Naive B cell (primary cell): Measurements from ENCODE around the gene FRMD4A. TPM values are rescaled to one million over a fixed set of nuclear protein-coding genes. Genes with fewer than 3 reads are reported as not detected.
"Not testable (repeated sequence)": the region's sequence is repeated elsewhere in the genome, so short reads cannot be mapped to it uniquely, and the experiment has no call there.

ENCODE experiments used
- ATAC-seq, 2 donors: fragments of 150-1000 bp; cut with Tn5 transposase; 2 replicates each; pipeline ENCODE4 v1.10.0; 2021; ENCODE audit warnings: low read depth in 2 of 2, mild to moderate bottlenecking in 2 of 2, moderate library complexity in 2 of 2
- DNase-seq: peaks from one replicate; pipeline ENCODE4 v3.0.0; 2022
- H3K27ac Mint-ChIP-seq, 6 donors: one replicate each; pipeline ENCODE4 v1.8.0; 2020 to 2022; ENCODE audit warnings: mild to moderate bottlenecking in 6 of 6, mixed read lengths in 6 of 6, moderate library complexity in 5 of 6, inconsistent platforms in 2 of 6
- H3K27me3 Mint-ChIP-seq, 3 donors: one replicate each; pipeline ENCODE4 v1.8.0; 2021 to 2022; ENCODE audit warnings: mixed read lengths in 3 of 3, mild to moderate bottlenecking in 1 of 3
- H3K36me3 Mint-ChIP-seq, 2 donors: one replicate each; pipeline ENCODE4 v1.8.0; 2020 to 2022; ENCODE audit warnings: mixed read lengths in 2 of 2, inconsistent platforms in 1 of 2, mild to moderate bottlenecking in 1 of 2
- H3K4me1 Mint-ChIP-seq, 3 donors: one replicate each; pipeline ENCODE4 v1.8.0; 2020 to 2022; ENCODE audit warnings: mixed read lengths in 3 of 3, inconsistent platforms in 1 of 3, mild to moderate bottlenecking in 1 of 3, moderate library complexity in 1 of 3
- H3K4me3 Mint-ChIP-seq, 8 donors: one replicate each; pipeline ENCODE4 v1.8.0; 2020 to 2022; ENCODE audit warnings: mild to moderate bottlenecking in 8 of 8, mixed read lengths in 8 of 8, moderate library complexity in 8 of 8, inconsistent platforms in 2 of 8
- H3K9me3 Mint-ChIP-seq, 7 donors: one replicate each; pipeline ENCODE4 v1.8.0; 2020 to 2022; ENCODE audit warnings: mixed read lengths in 7 of 7, mild to moderate bottlenecking in 5 of 7, inconsistent platforms in 2 of 7, moderate library complexity in 1 of 7
- polyA plus RNA-seq, 6 donors: library from polyadenylated mRNA; unstranded; fragments of 300-500 nt; fragmentation: Illumina TruSeq; gene quantifications; one replicate each; pipeline ENCODE4 v1.2.3, GENCODE V29; 2021; ENCODE audit warnings: low read depth in 6 of 6

The FRMD4A gene
- polyA plus RNA-seq, 6 donors from 2014 or later = 0.09 to 0.20 (median 0.10) TPM; not detected in 3

GRCh38 chr10:13944823-13945222 lies 385.9 kb downstream of the FRMD4A start:
- no peak for ATAC-seq
- H3K27ac Mint-ChIP-seq = no peak overlapping the region
- peak overlapping the region in 1 of 8 donors; percentile 58 for H3K4me3 Mint-ChIP-seq
- peaks cover 9 to 24% (median 17%) of the 10 kb centered on the region in 3 donors for H3K27me3 Mint-ChIP-seq
- H3K36me3 Mint-ChIP-seq = peaks cover 0 to 7% of the 10 kb centered on the region in 2 donors
- H3K4me1 Mint-ChIP-seq = no peaks in the 10 kb centered on the region
- no peak for DNase-seq
- H3K9me3 Mint-ChIP-seq = peaks cover 0 to 10% (median 2%) of the 10 kb centered on the region in 7 donors

GRCh38 chr10:13943735-13944398 lies 386.9 kb downstream of the FRMD4A start:
- ATAC-seq (no peak), DNase-seq (no peak)
- peaks cover 9 to 26% (median 19%) of the 10 kb centered on the region in 3 donors for H3K27me3 Mint-ChIP-seq
- H3K9me3 Mint-ChIP-seq = peaks cover 0 to 10% (median 2%) of the 10 kb centered on the region in 7 donors
- H3K36me3 Mint-ChIP-seq = peaks cover 0 to 7% of the 10 kb centered on the region in 2 donors
- H3K27ac Mint-ChIP-seq = no peak overlapping the region
- peak overlapping the region in 1 of 8 donors; percentile 29 for H3K4me3 Mint-ChIP-seq
- H3K4me1 Mint-ChIP-seq = no peaks in the 10 kb centered on the region

- peaks cover 0 to 7% of the 10 kb centered on the region in 2 donors for H3K36me3 Mint-ChIP-seq
- H3K4me3 Mint-ChIP-seq = no peak overlapping the region
- peaks cover 4 to 34% (median 23%) of the 10 kb centered on the region in 3 donors for H3K27me3 Mint-ChIP-seq
- peaks cover 0 to 10% (median 2%) of the 10 kb centered on the region in 7 donors for H3K9me3 Mint-ChIP-seq
- H3K4me1 Mint-ChIP-seq = no peaks in the 10 kb centered on the region
- ATAC-seq (no peak), DNase-seq (no peak)
- H3K27ac Mint-ChIP-seq = no peak overlapping the region
Measured at GRCh38 chr10:13942035-13942434, 388.7 kb downstream of the FRMD4A start.

GRCh38 chr10:13939391-13939790 lies 391.3 kb downstream of the FRMD4A start:
- Mint-ChIP-seq H3K4me1 (no peaks in the 10 kb centered on the region), H3K9me3 (peaks cover 0 to 20% (median 2%) of the 10 kb centered on the region in 7 donors), H3K36me3 (peaks cover 7% of the 10 kb centered on the region in 2 donors), H3K4me3 (no peak overlapping the region), H3K27me3 (peaks cover 12 to 45% (median 34%) of the 10 kb centered on the region in 3 donors), H3K27ac (no peak overlapping the region)
- DNase-seq (no peak), ATAC-seq (no peak)

- Mint-ChIP-seq H3K36me3 (peaks cover 7% of the 10 kb centered on the region in 2 donors), H3K4me3 (no peak overlapping the region), H3K9me3 (peaks cover 0 to 20% (median 2%) of the 10 kb centered on the region in 7 donors), H3K27ac (no peak overlapping the region), H3K27me3 (peaks cover 13 to 45% (median 34%) of the 10 kb centered on the region in 3 donors), H3K4me1 (no peaks in the 10 kb centered on the region)
- DNase-seq = no peak
- no peak for ATAC-seq
Measured at GRCh38 chr10:13938950-13939349, 391.8 kb downstream of the FRMD4A start.

GRCh38 chr10:13936826-13937225 lies 393.9 kb downstream of the FRMD4A start:
- DNase-seq (no peak), ATAC-seq (no peak)
- Mint-ChIP-seq H3K27me3 (peaks cover 28 to 42% (median 34%) of the 10 kb centered on the region in 3 donors), H3K27ac (peak overlapping the region in 1 of 6 donors; percentile 59), H3K4me1 (no peaks in the 10 kb centered on the region), H3K9me3 (peaks cover 0 to 20% (median 2%) of the 10 kb centered on the region in 7 donors), H3K36me3 (peaks cover 7% of the 10 kb centered on the region in 2 donors), H3K4me3 (no peak overlapping the region)

GRCh38 chr10:13930120-13930519 lies 400.6 kb downstream of the FRMD4A start:
- ATAC-seq (no peak), DNase-seq (no peak)
- no peak overlapping the region for H3K4me3 Mint-ChIP-seq
- peaks cover 7 to 13% (median 9%) of the 10 kb centered on the region in 3 donors for H3K4me1 Mint-ChIP-seq
- no peak overlapping the region for H3K27ac Mint-ChIP-seq
- peaks cover 0 to 5% (median 0%) of the 10 kb centered on the region in 7 donors for H3K9me3 Mint-ChIP-seq
- H3K27me3 Mint-ChIP-seq = peaks cover 17 to 42% (median 32%) of the 10 kb centered on the region in 3 donors
- no peaks in the 10 kb centered on the region for H3K36me3 Mint-ChIP-seq

- Mint-ChIP-seq H3K27ac (no peak overlapping the region), H3K9me3 (peaks cover 0 to 2% (median 0%) of the 10 kb centered on the region in 7 donors), H3K4me3 (no peak overlapping the region), H3K4me1 (peaks cover 7 to 24% (median 12%) of the 10 kb centered on the region in 3 donors), H3K27me3 (peaks cover 17 to 47% (median 26%) of the 10 kb centered on the region in 3 donors), H3K36me3 (no peaks in the 10 kb centered on the region)
- no peak for ATAC-seq
- DNase-seq = no peak
Measured at GRCh38 chr10:13928451-13928850, 402.3 kb downstream of the FRMD4A start.

- ATAC-seq = no peak
- Mint-ChIP-seq H3K4me3 (peak overlapping the region in 4 of 8 donors; percentile 26 to 44 (median 40)), H3K27me3 (peaks cover 10 to 41% (median 25%) of the 10 kb centered on the region in 3 donors), H3K27ac (no peak overlapping the region), H3K4me1 (peaks cover 7 to 24% (median 12%) of the 10 kb centered on the region in 3 donors), H3K9me3 (no peaks in the 10 kb centered on the region), H3K36me3 (no peaks in the 10 kb centered on the region)
- no peak for DNase-seq
Measured at GRCh38 chr10:13925971-13926780, 404.5 kb downstream of the FRMD4A start.

- Mint-ChIP-seq H3K9me3 (no peaks in the 10 kb centered on the region), H3K4me3 (peak overlapping the region in 1 of 8 donors; percentile 19), H3K36me3 (no peaks in the 10 kb centered on the region), H3K27me3 (peaks cover 8 to 39% (median 16%) of the 10 kb centered on the region in 3 donors), H3K4me1 (peaks cover 7 to 30% (median 12%) of the 10 kb centered on the region in 3 donors), H3K27ac (peak overlapping the region in 2 of 6 donors; percentile 2 to 23)
- ATAC-seq = no peak
- no peak for DNase-seq
Measured at GRCh38 chr10:13924040-13924725, 406.5 kb downstream of the FRMD4A start.

- H3K4me1 Mint-ChIP-seq = peaks cover 7 to 30% (median 12%) of the 10 kb centered on the region in 3 donors
- ATAC-seq = no peak
- no peak overlapping the region for H3K27ac Mint-ChIP-seq
- no peak for DNase-seq
- H3K4me3 Mint-ChIP-seq = no peak overlapping the region
- peaks cover 8 to 31% (median 20%) of the 10 kb centered on the region in 3 donors for H3K27me3 Mint-ChIP-seq
- no peaks in the 10 kb centered on the region for H3K9me3 Mint-ChIP-seq
- H3K36me3 Mint-ChIP-seq = no peaks in the 10 kb centered on the region
Measured at GRCh38 chr10:13922586-13922985, 408.1 kb downstream of the FRMD4A start.

- Mint-ChIP-seq H3K9me3 (no peaks in the 10 kb centered on the region), H3K27ac (no peak overlapping the region), H3K4me3 (no peak overlapping the region), H3K4me1 (peaks cover 7 to 30% (median 12%) of the 10 kb centered on the region in 3 donors), H3K36me3 (no peaks in the 10 kb centered on the region), H3K27me3 (peaks cover 8 to 30% (median 17%) of the 10 kb centered on the region in 3 donors)
- ATAC-seq (no peak), DNase-seq (no peak)
Measured at GRCh38 chr10:13921941-13922340, 408.8 kb downstream of the FRMD4A start.

GRCh38 chr10:13921131-13921530 lies 409.6 kb downstream of the FRMD4A start:
- Mint-ChIP-seq H3K4me1 (peaks cover 4 to 27% (median 11%) of the 10 kb centered on the region in 3 donors), H3K27me3 (peaks cover 4 to 25% (median 17%) of the 10 kb centered on the region in 3 donors), H3K27ac (peak overlapping the region in 1 of 6 donors; percentile 58)
- H3K4me3 Mint-ChIP-seq, DNase-seq, ATAC-seq, H3K36me3 Mint-ChIP-seq, H3K9me3 Mint-ChIP-seq: not testable (repeated sequence)
